ENCODE results near the gene OR4C46. TPM values are rescaled to one million over a fixed set of nuclear protein-coding genes. Genes with fewer than 3 reads are reported as not detected.

Gene OR4C46
- total RNA-seq (2011; cell fraction: chromatin; rRNA removed; ENCODE audit: low replicate concordance): not detected in 2 replicates
- not detected in 2 replicates for total RNA-seq (2011; cell fraction: nucleolus; rRNA removed)
- total RNA-seq (2011; cell fraction: nucleoplasm; rRNA removed): not detected in 2 replicates
- total RNA-seq (2014; rRNA removed): not detected in 2 replicates
- total RNA-seq (2014; rRNA removed; fragmentation: Illumina TruSeq; extraction: Trizol): not detected in 2 replicates
- total RNA-seq (2015; rRNA removed; fragmentation: Illumina TruSeq; extraction: Trizol): not detected in 2 replicates
- not detected in 2 replicates for total RNA-seq (2021)
- not detected in 2 replicates for polyA plus RNA-seq (2011; rRNA removed)
- not detected in 2 replicates for polyA plus RNA-seq (2011; cell fraction: cytosol; rRNA removed)
- polyA plus RNA-seq (2011; cell fraction: nucleus; rRNA removed): not detected in 2 replicates
- not detected in 2 replicates for polyA plus RNA-seq (2012)
- not detected in 2 replicates for polyA plus RNA-seq (2014; fragmentation: Illumina TruSeq; extraction: Trizol)
- polyA plus RNA-seq (2014; fragmentation: Nextera tagmentation; extraction: Ambion mirVana): not detected
- polyA plus RNA-seq (2014; rRNA removed): not detected in 2 replicates
- polyA minus RNA-seq (2011; rRNA and poly(A)+ RNA removed): not detected in 2 replicates
- polyA minus RNA-seq (2011; cell fraction: cytosol; rRNA and poly(A)+ RNA removed): not detected in 2 replicates
- not detected in 2 replicates for polyA minus RNA-seq (2011; cell fraction: nucleus; rRNA and poly(A)+ RNA removed)
- Bru-seq, nascent RNA: not detected
- not detected for BruChase-seq, experiment 1, labeled RNA remaining after a 2-hour chase
- BruChase-seq, experiment 2, labeled RNA remaining after a 6-hour chase: not detected
- long read RNA-seq, experiment 1: 0 reads
- long read RNA-seq, experiment 2: 0 reads
- long read RNA-seq, experiment 3: 0 reads

GRCh38 chr11:54603898-54604297, at the start of gene OR4C46:
OR4C46 (minus strand) TSS chr11:54603998; CDS start chr11:54603998, 0 bp downstream.
- H3K4me1 ChIP-seq (replicated peaks in 1 of 2; ENCODE audit: control insufficient read depth in 2 of 2, insufficient read depth in 2 of 2, low read length in 2 of 2): no peaks in the 10 kb centered on the region
- no peaks in the 10 kb centered on the region for H3K36me3 ChIP-seq (ENCODE audit: control insufficient read depth, insufficient read depth, low read length)
- H2AFZ ChIP-seq (ENCODE audit: low read depth, low read length): no peak within 1 kb of the TSS
- H3K79me2 ChIP-seq (ENCODE audit: control insufficient read depth, insufficient read depth, low read length): no peaks in the 10 kb centered on the region
- TF ChIP-seq ATF2 (CRISPR knock-in tag; IDR thresholded peaks at IDR 0.05) (no peak), XRCC5 (IDR thresholded peaks at IDR 0.05; ENCODE audit: low read depth, low read length) (no peak), MCM7 (IDR thresholded peaks at IDR 0.05) (no peak), HNRNPL (IDR thresholded peaks at IDR 0.05; ENCODE audit: low read depth, low read length) (no peak), CEBPG (CRISPR knock-in tag; IDR thresholded peaks at IDR 0.05) (no peak), CEBPG (tag; conservative IDR thresholded peaks at IDR 0.05 in 1 of 2, IDR thresholded peaks at IDR 0.05 in 1 of 2) (no peak), ZFP36 (IDR thresholded peaks at IDR 0.05; ENCODE audit: low read depth, low read length, partially characterized antibody) (no peak), SMARCB1 (IDR thresholded peaks at IDR 0.05; ENCODE audit: insufficient read length, low read depth) (no peak), BMI1 (IDR thresholded peaks at IDR 0.05; ENCODE audit: low read length) (no peak), FIP1L1 (IDR thresholded peaks at IDR 0.05; ENCODE audit: low read depth, low read length, poor library complexity, severe bottlenecking) (no peak), TCF7 (IDR thresholded peaks at IDR 0.05; ENCODE audit: borderline replicate concordance) (no peak), CHD1 (IDR thresholded peaks at IDR 0.05; ENCODE audit: low read length) (no peak), CHD2 (IDR thresholded peaks at IDR 0.05; ENCODE audit: low read depth, low read length) (no peak), TBL1XR1 (IDR thresholded peaks at IDR 0.05; ENCODE audit: low read length in 2 of 2) (no peak), GABPB1 (CRISPR knock-in tag; IDR thresholded peaks at IDR 0.05) (no peak), HDGF (IDR thresholded peaks at IDR 0.05) (no peak), TAF1 (IDR thresholded peaks at IDR 0.05; ENCODE audit: control insufficient read depth, extremely low read depth, insufficient read depth, low read length, severe bottlenecking) (no peak)
- TF ChIP-seq, protein P1, sequence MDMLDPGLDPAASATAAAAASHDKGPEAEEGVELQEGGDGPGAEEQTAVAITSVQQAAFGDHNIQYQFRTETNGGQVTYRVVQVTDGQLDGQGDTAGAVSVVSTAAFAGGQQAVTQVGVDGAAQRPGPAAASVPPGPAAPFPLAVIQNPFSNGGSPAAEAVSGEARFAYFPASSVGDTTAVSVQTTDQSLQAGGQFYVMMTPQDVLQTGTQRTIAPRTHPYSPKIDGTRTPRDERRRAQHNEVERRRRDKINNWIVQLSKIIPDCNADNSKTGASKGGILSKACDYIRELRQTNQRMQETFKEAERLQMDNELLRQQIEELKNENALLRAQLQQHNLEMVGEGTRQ (CRISPR knock-in tag; IDR thresholded peaks at IDR 0.05): no peak
- in situ Hi-C loops (cut with MboI) (no loop called here), intact Hi-C loops (cut with micrococcal nuclease) (no loop called here)
- no peaks in the 10 kb centered on the region for H3K27me3 ChIP-seq (ENCODE audit: control insufficient read depth in 2 of 2, insufficient read depth in 2 of 2, low read length in 2 of 2)
- H3K4me3 ChIP-seq: no peak within 1 kb of the TSS
- DNase-seq (ENCODE audit: extremely low read depth in 1 of 4, low spot score in 3 of 4) (no peak), ATAC-seq (no peak), FAIRE-seq (no peak)
- H3K9me1 ChIP-seq (ENCODE audit: control insufficient read depth, insufficient read depth, low read length): no peaks in the 10 kb centered on the region
- no peaks in the 10 kb centered on the region for H3K9me3 ChIP-seq (replicated peaks; ENCODE audit: control insufficient read depth, insufficient read depth, low read depth, low read length)
- no peak within 1 kb of the TSS for H3K4me2 ChIP-seq (ENCODE audit: insufficient read depth, low read length)
- 0% methylated on average over 1 of the region's 1 CpG for WGBS (ENCODE audit: insufficient coverage, low coverage, missing lambda C conversion rate)
- H3K9ac ChIP-seq (ENCODE audit: insufficient read depth in 1 of 2, low read depth in 2 of 2, low read length in 2 of 2): no peak within 1 kb of the TSS
- H4K20me1 ChIP-seq (replicated peaks; ENCODE audit: control insufficient read depth, insufficient read depth, low read length): no peaks in the 10 kb centered on the region
- ChIA-PET POLR2A (no interaction called here), CTCF (ENCODE audit: low intra/inter-chr PET ratio) (no interaction called here)
- no peak within 1 kb of the TSS for H3K27ac ChIP-seq (ENCODE audit: extremely low read depth, low read depth, low read length)
- no TSS peak for BruUV-seq (replicated peaks)

All from K562 (cell line).